Smooth muscle cell (in vitro differentiated cells): ENCODE data around the gene TMEM221. TPM values are rescaled to one million over a fixed set of nuclear protein-coding genes. Genes with fewer than 3 reads are reported as not detected.
A peak's percentile ranks its signal among the peaks of the same experiment; 100 is the strongest.

Experiments used
- DNase-seq: peaks from one replicate; lab custom pipeline; 2025; ENCODE audit not compliant: unreplicated experiment; lab: John Stamatoyannopoulos, UW
- H2AFZ ChIP-seq: fragments of 200-600 bp; sonication (generic); 2 replicates; pipeline ENCODE4 v1.6.0; 2016; ENCODE audit warnings: antibody characterized with exemption, low read depth, mild to moderate bottlenecking
- H3F3A ChIP-seq: fragments of 200-600 bp; sonication (generic); 2 replicates; pipeline ENCODE4 v1.6.0; 2017; ENCODE audit warnings: antibody characterized with exemption, low read depth
- H3K27ac ChIP-seq: fragments of 200-600 bp; sonication (generic); 2 replicates; pipeline ENCODE4 v1.5.1; 2016; ENCODE audit warnings: low read depth, mild to moderate bottlenecking
- H3K27me3 ChIP-seq: fragments of 200-600 bp; sonication (generic); 2 replicates; pipeline ENCODE4 v1.6.1; 2016; ENCODE audit warnings: low read depth, mild to moderate bottlenecking
- H3K36me3 ChIP-seq: fragments of 200-600 bp; sonication (generic); 2 replicates; pipeline ENCODE4 v1.5.1; 2016; ENCODE audit warnings: low read depth
- H3K4me1 ChIP-seq: fragments of 200-600 bp; sonication (generic); 2 replicates; pipeline ENCODE4 v1.5.1; 2016; ENCODE audit warnings: low read depth
- H3K4me2 ChIP-seq: fragments of 200-600 bp; sonication (generic); 2 replicates; pipeline ENCODE4 v1.6.0; 2016; ENCODE audit warnings: mild to moderate bottlenecking
- H3K4me3 ChIP-seq: fragments of 200-600 bp; sonication (generic); 2 replicates; pipeline ENCODE4 v1.5.1; 2016; ENCODE audit warnings: mild to moderate bottlenecking
- H3K79me2 ChIP-seq: fragments of 200-600 bp; sonication (generic); 2 replicates; pipeline ENCODE4 v1.6.0; 2016; ENCODE audit warnings: low read depth, mild to moderate bottlenecking
- H3K9ac ChIP-seq: fragments of 200-600 bp; sonication (generic); 2 replicates; pipeline ENCODE4 v1.6.0; 2016; ENCODE audit warnings: low read depth
- H3K9me3 ChIP-seq: fragments of 200-600 bp; sonication (generic); replicated peaks from 2 replicates; pipeline ENCODE4 v1.5.1; 2016; ENCODE audit warnings: low read depth
- H4K20me1 ChIP-seq: fragments of 200-600 bp; sonication (generic); 2 replicates; pipeline ENCODE4 v1.6.0; 2016; ENCODE audit warnings: low read depth
- CTCF ChIP-seq: fragments of 200-600 bp; sonication (generic); IDR thresholded peaks from 2 replicates; pipeline ENCODE4 v1.5.1; 2017; ENCODE audit warnings: borderline replicate concordance, mild to moderate bottlenecking, antibody characterized with exemption; ENCODE audit not compliant: insufficient read depth, poor library complexity, severe bottlenecking
- WGBS: methylation state at CpG from one replicate; pipeline ENCODE4 v1.1.7; 2016; ENCODE audit warnings: low lambda C conversion rate; 5-methylcytosine and 5-hydroxymethylcytosine counted together
- polyA plus RNA-seq: library from polyadenylated mRNA; unstranded; fragments of >200 nt; fragmentation: Nextera tagmentation; extraction: Ambion mirVana; gene quantifications from 2 replicates; pipeline ENCODE4 v1.2.1, GENCODE V29; 2016
- total RNA-seq: library from RNA; depleted of rRNA; stranded (reverse); fragments of >200 nt; gene quantifications from 2 replicates; pipeline ENCODE4 v1.2.3, GENCODE V29; 2014

Gene TMEM221
- total and polyA plus RNA-seq, 2 experiments from 2014 or later, result 0.31 to 0.63 TPM

DNA sequence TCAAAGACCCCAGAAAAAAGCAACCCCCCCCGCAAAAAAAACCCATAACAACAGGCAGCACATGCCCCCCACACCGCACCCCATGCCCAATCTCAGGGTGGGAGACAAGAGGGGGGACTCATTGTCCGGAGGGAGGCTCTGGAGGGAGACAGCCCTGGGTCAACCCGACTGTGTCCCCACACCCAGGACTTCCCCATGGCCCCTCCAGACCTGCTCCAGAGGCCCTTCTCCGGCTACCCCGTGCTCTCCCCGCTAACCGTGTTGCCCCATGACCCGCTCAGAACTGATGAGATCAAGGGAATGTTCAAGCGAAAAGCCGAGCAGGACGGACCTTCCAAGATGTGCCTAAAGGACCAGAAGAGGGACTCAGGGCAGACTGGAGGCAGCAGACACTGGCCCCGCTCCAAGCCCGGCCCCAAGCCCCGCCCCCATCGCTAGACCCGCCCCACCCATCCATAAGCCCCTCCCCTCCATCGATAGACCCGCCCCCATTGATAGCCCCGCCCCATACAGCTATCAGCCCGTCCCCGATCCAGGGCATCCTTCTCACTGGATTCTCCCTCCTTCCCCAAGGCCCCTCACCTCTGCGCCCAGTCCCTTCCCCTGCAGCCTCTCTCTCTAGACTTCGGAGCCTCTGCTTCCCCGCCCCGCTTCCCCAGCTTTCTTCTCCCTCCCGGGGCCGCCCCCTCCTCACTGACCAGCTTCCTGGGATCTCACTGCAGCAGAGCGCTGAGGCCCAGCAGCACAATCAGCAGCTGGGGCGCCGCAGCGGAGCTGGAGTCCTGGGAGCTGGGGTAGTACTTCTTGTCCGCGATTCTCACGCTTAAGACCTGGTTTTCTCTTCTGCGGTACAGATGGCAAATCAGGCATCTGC lies 45.2 kb downstream of the TMEM221 start:
- no peak for TF ChIP-seq CTCF
- H3K9me3 ChIP-seq, result no peaks in the 10 kb centered on the region
- H3K4me2 ChIP-seq, result peak overlapping the region; percentile 68
- H3K27me3 ChIP-seq, result no peaks in the 10 kb centered on the region
- H2AFZ ChIP-seq, result no peak overlapping the region
- H3F3A ChIP-seq, result no peaks in the 10 kb centered on the region
- DNase-seq, result no peak
- WGBS, result 56% methylated on average over 16 of the region's 36 CpGs
- H3K79me2 ChIP-seq, result no peaks in the 10 kb centered on the region
- H3K27ac ChIP-seq, result no peak overlapping the region
- H3K4me3 ChIP-seq, result peak overlapping the region; percentile 26
- peaks cover 15% of the 10 kb centered on the region for H3K4me1 ChIP-seq
- no peaks in the 10 kb centered on the region for H3K36me3 ChIP-seq
- H3K9ac ChIP-seq, result no peak overlapping the region
- H4K20me1 ChIP-seq, result no peaks in the 10 kb centered on the region

DNA sequence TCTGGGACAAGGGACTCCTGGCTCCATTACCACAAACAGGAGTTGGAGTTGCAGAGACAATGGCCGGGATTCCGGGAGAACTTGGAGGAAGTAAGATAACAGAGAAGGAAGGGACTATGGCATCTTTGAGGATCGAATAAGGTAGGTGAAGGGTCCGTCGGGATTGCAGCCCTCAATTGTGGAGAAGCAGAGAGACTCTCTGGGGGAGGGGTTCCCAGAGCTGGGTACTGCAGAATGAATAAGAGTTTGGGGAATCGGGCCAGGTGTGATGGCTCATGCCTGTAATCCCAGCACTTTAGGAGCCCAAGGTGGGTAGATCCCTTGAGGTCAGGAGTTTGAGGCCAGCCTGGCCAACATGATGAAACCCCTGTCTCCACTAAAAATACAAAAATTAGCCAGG lies 46.8 kb downstream of the TMEM221 start:
- H3K4me2 ChIP-seq, result no peak overlapping the region
- no peak overlapping the region for H3K9ac ChIP-seq
- H3K9me3 ChIP-seq, result no peaks in the 10 kb centered on the region
- no peaks in the 10 kb centered on the region for H3K36me3 ChIP-seq
- no peaks in the 10 kb centered on the region for H4K20me1 ChIP-seq
- peaks cover 15% of the 10 kb centered on the region for H3K4me1 ChIP-seq
- H3K27ac ChIP-seq, result no peak overlapping the region
- no peak overlapping the region for H2AFZ ChIP-seq
- WGBS, result 94% methylated on average over 6 of the region's 6 CpGs
- no peak for TF ChIP-seq CTCF
- no peaks in the 10 kb centered on the region for H3F3A ChIP-seq
- H3K4me3 ChIP-seq, result no peak overlapping the region
- DNase-seq, result no peak
- H3K79me2 ChIP-seq, result no peaks in the 10 kb centered on the region
- no peaks in the 10 kb centered on the region for H3K27me3 ChIP-seq

GRCh38 chr19:17398902-17399527 lies 49.5 kb downstream of the TMEM221 start:
- no peaks in the 10 kb centered on the region for H4K20me1 ChIP-seq
- DNase-seq, result no peak
- H3K4me1 ChIP-seq, result no peaks in the 10 kb centered on the region
- no peak overlapping the region for H3K4me3 ChIP-seq
- H3K27me3 ChIP-seq, result no peaks in the 10 kb centered on the region
- H3K4me2 ChIP-seq, result no peak overlapping the region
- no peaks in the 10 kb centered on the region for H3K36me3 ChIP-seq
- no peak overlapping the region for H3K9ac ChIP-seq
- H3F3A ChIP-seq, result no peaks in the 10 kb centered on the region
- no peak overlapping the region for H2AFZ ChIP-seq
- no peaks in the 10 kb centered on the region for H3K9me3 ChIP-seq
- no peak for TF ChIP-seq CTCF
- no peaks in the 10 kb centered on the region for H3K79me2 ChIP-seq
- WGBS, result 80% methylated on average over 8 of the region's 8 CpGs
- no peak overlapping the region for H3K27ac ChIP-seq
